Right ventricle myocardium inferior (tissue), 1 donor: ENCODE results near the gene CCDC50. TPM values are rescaled to one million over a fixed set of nuclear protein-coding genes. Genes with fewer than 3 reads are reported as not detected.
A peak's percentile ranks its signal among the peaks of the same experiment; 100 is the strongest.

Source experiments
- ATAC-seq: fragments of 200-7000 bp; cut with Tn5 transposase; one replicate; pipeline ENCODE4 v1.9.1; 2020; ENCODE audit warnings: mild to moderate bottlenecking, moderate library complexity
- DNase-seq: peaks from one replicate; pipeline ENCODE4 v3.0.0; 2021; ENCODE audit errors: missing footprints
- intact Hi-C: fragments of 100-400 bp; cut with DNase I; formaldehyde crosslinking; loops from one replicate; pipeline ENCODE4 v1.11.0; 2022
- total RNA-seq: library from RNA; stranded (reverse); fragmentation: NEBNext Ultra II Directional; extraction: Animal tissue kit (Norgen Biotek cat#: 25700); gene quantifications from one replicate; pipeline ENCODE4 v1.2.1, GENCODE V29; 2021
- donor health status: DM: no; HTN: yes; CAD: no; lungs with severe emphysema.

Gene CCDC50
- total RNA-seq, 1 donor from 2014 or later: 57.8 TPM

- no peak for DNase-seq
- no peak for ATAC-seq
- intact Hi-C loops: loop anchor here (5.0 kb wide), 1 partner anchor 34 kb away; the partner anchor contains the start of gene UTS2B
Measured at GRCh38 chr3:191366675-191367074, 37.5 kb downstream of the CCDC50 start.

- intact Hi-C loops: loop anchor here (5.0 kb wide), 1 partner anchor 37 kb away; the partner anchor contains the start of gene UTS2B
- ATAC-seq: no peak
- DNase-seq: no peak
Measured at GRCh38 chr3:191368755-191369615, 39.8 kb downstream of the CCDC50 start.

GRCh38 chr3:191369616-191370010 lies 40.4 kb downstream of the CCDC50 start:
- peak; percentile 83 for ATAC-seq
- intact Hi-C loops: loop anchor here (5.0 kb wide), 1 partner anchor 37 kb away; the partner anchor contains the start of gene UTS2B

DNA sequence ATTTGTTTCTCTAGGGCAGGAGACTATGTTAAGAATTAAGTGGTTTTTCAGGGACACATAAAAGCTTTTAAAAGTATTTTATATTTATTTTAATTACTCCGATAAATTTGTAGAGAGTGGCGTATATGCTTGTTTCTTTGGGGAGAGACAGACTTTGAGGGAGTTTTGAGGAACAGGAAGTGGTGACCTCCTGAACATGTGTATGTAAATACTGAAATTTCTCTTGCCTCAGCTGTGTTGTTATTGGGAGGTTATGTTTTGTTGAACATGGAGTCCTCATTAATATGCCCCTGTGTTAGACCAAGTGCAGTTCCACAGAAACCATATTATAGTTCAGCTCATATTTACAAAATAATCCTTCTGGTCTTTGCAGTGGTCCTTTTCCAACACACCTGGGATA lies 42.9 kb downstream of the CCDC50 start:
- no peak for DNase-seq
- intact Hi-C loops: no loop called here
- no peak for ATAC-seq

More at GRCh38 chr3:191369616-191370010, 40.4 kb downstream of the CCDC50 start:
- DNase-seq: no peak

- intact Hi-C loops: no loop called here
- DNase-seq (no peak), ATAC-seq (no peak)
Measured at GRCh38 chr3:191373327-191373726, 44.1 kb downstream of the CCDC50 start.

DNA sequence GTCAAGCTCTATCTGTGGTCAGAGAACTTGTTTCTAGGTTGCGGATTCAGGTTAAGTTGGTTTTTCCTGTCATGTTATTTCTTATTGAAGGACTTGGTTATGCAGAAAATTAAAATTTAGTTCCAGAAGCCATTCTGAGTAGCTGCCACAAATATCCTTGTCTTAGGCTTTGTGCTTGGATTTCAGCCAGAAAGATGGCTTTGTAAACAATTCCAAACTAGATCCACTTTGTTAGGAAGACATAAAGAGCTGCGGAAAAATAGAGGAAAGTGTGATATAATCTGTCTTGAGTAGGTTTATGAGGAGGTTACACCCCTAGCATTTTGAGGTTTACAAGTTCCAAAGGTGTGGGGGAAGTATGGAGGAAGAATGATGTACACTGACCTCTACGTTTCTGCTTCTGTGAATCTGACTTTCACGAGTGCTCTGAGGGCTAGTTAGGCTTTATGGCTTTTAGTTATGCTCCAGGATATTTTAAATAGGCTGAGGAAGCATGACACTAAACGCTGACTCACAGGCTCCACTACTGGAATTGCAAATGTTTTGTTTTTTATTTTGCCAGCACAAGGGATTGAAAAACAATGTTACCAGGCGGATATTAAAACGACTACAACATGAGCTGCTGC lies 47.4 kb downstream of the CCDC50 start:
- intact Hi-C loops: no loop called here
- no peak for DNase-seq
- ATAC-seq: no peak

GRCh38 chr3:191378142-191378812 lies 49.1 kb downstream of the CCDC50 start:
- intact Hi-C loops: no loop called here
- DNase-seq: no peak
- ATAC-seq: no peak

DNA sequence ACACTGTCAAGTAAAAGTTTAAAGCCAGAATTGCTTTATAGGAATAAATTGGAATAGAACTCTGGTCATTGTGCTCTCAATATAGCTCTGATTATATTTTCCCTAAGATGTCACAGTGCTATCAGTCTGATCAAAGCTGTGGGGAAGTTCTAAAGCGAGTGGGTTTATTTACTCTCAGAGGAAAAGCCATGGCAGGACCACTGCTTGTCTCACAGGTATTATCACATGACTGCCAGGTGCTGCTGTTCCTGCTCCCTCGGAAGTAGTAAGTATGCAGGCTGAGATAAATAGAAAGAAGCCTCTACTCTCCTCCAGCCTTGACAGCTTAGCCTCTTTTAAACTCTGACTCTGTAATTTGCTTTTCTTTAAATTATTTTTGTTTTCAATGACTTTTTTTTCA lies 50.3 kb downstream of the CCDC50 start:
- ATAC-seq: no peak
- no peak for DNase-seq
- intact Hi-C loops: no loop called here

DNA sequence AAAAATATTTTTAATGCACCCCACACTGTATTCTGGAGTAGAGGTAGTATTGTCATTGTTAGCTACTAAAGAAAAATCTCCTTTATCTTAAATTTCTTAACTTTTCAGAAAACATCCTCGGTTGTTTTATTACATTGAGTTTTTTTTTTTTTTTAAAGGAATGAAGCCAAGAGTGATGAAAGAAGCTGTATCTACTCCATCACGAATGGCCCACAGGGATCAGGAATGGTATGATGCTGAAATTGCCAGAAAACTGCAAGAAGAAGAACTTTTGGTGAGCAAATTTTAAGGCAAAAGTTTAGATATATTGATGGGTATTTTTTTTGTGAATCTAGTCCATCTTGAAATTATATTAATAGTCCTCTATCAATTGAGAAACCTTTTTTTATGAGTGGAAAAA lies 50.8 kb downstream of the CCDC50 start:
- intact Hi-C loops: no loop called here
- DNase-seq: no peak
- no peak for ATAC-seq

- intact Hi-C loops: no loop called here
- no peak for DNase-seq
- ATAC-seq: no peak
Measured at GRCh38 chr3:191381303-191381702, 52.1 kb downstream of the CCDC50 start.

GRCh38 chr3:191382661-191383060 lies 53.5 kb downstream of the CCDC50 start:
- intact Hi-C loops: no loop called here
- no peak for ATAC-seq

DNA sequence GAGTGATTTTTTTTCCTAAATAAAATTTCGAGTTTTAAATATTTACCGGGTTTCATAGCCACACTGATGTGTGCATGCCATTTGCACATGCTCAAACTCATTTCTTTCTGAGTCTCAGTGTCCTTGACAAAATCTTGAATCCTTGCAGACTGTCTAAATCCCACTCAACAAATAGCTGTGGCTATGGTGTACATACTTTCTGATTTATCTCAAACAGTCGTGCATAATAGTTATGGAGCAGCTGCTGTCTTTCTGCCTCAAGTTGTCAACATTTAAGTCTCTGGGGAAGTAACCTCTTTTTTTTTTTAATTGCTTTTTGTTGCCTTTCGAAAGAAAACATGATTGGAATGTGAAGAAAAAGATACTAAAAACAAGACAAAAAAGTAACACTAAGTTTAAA lies 53.9 kb downstream of the CCDC50 start:
- DNase-seq (no peak), ATAC-seq (peak; percentile 92)
- intact Hi-C loops: no loop called here

More at GRCh38 chr3:191382661-191383060, 53.5 kb downstream of the CCDC50 start:
- DNase-seq: no peak

DNA sequence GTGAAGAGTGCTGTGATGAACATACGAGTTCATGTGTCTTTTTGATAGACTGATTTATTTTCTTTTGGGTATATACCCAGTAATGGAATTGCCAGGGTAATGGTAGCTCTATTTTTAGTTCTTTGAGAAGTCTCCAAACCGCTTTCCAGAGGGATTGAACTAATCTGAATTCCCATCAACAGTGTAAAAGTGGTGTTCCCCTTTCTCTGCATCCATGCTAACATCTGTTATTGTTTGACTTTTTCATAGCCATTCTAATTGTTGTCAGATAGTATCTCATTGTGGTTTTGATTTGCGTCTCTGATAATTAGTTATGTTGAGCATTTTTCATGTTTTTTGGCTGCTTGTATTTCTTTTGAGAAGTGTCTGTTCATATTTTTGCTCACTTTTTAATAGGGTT lies 55.9 kb downstream of the CCDC50 start:
- ATAC-seq (no peak), DNase-seq (no peak)
- intact Hi-C loops: no loop called here

GRCh38 chr3:191387441-191388077 lies 58.4 kb downstream of the CCDC50 start:
- ATAC-seq (no peak), DNase-seq (no peak)
- intact Hi-C loops: no loop called here

- DNase-seq: no peak
- intact Hi-C loops: no loop called here
- no peak for ATAC-seq
Measured at GRCh38 chr3:191388823-191389222, 59.6 kb downstream of the CCDC50 start.

DNA sequence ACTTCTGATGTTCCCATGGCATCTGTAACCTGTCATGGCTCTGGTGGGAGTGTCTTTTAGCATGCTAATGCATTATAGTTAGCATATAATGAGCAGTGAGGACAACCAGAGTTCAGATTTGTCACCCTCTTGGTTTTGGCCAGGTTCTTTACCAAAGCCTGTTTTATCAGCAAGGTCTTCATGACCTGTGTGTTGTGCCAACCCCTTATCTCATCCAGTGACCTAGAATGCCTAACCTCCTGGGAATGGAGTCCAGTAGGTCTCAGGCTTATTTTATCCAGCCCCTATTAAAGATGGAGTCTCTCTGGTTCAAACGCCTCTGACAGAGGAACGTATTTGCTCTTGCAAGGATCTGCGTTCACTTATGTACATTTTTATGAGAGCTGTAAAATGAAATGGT lies 61.4 kb downstream of the CCDC50 start:
- ATAC-seq (peak; percentile 80), DNase-seq (no peak)
- intact Hi-C loops: loop anchor here (10.0 kb wide), 1 partner anchor 146 kb away; no protein-coding TSS in a partner anchor

- intact Hi-C loops: loop anchor here (10.0 kb wide), 1 partner anchor 147 kb away; no protein-coding TSS in a partner anchor
- no peak for ATAC-seq
- DNase-seq: no peak
Measured at GRCh38 chr3:191391861-191392808, 62.9 kb downstream of the CCDC50 start.

- ATAC-seq (no peak), DNase-seq (no peak)
- intact Hi-C loops: loop anchor here (10.0 kb wide), 1 partner anchor 148 kb away; no protein-coding TSS in a partner anchor
Measured at GRCh38 chr3:191393146-191393545, 64.0 kb downstream of the CCDC50 start.
